Measurements from ENCODE around the gene RFFL. TPM values are rescaled to one million over a fixed set of nuclear protein-coding genes. Genes with fewer than 3 reads are reported as not detected.

RFFL gene
- total RNA-seq, 1 experiment from 2014 or later: 29.2 TPM

DNA sequence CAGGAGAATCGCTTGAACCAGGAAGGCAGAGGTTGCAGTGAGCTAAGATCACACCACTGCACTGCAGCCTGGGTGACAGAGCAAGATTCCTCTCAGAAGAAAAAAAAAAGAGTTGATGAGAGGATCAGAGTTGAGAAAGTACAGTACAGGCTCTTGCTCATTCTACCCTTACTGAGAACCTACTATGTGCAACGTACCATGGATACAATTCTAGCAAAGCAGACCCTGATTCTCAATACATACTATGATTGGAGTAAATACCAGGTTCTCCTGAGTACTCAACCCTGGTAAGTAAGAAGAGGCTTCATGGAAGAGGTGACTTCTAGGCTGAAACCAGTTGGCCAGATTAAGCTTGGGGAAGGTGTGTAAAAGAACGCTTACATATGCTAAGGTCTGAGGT is 1.2 kb downstream of the RFFL start:
- intact Hi-C loops (cut with micrococcal nuclease; ENCODE audit: unreplicated experiment): no loop called here
- no peak for DNase-seq
- no TSS peak for BruUV-seq (replicated peaks)
- CTCF ChIA-PET: no interaction called here
- Mint-ChIP-seq H3K27me3 (ENCODE audit: unreplicated experiment) (no peaks in the 10 kb centered on the region), H3K9me3 (ENCODE audit: low read depth, unreplicated experiment) (no peaks in the 10 kb centered on the region), H3K4me1 (ENCODE audit: low read depth, unreplicated experiment) (peaks cover 42% of the 10 kb centered on the region), H3K27ac (ENCODE audit: unreplicated experiment) (peak overlapping the region; percentile 50), H3K4me3 (ENCODE audit: low read depth, unreplicated experiment) (no peak overlapping the region), H3K36me3 (ENCODE audit: insufficient read depth, unreplicated experiment) (peaks cover 24% of the 10 kb centered on the region)
- TF ChIP-seq, protein P1, sequence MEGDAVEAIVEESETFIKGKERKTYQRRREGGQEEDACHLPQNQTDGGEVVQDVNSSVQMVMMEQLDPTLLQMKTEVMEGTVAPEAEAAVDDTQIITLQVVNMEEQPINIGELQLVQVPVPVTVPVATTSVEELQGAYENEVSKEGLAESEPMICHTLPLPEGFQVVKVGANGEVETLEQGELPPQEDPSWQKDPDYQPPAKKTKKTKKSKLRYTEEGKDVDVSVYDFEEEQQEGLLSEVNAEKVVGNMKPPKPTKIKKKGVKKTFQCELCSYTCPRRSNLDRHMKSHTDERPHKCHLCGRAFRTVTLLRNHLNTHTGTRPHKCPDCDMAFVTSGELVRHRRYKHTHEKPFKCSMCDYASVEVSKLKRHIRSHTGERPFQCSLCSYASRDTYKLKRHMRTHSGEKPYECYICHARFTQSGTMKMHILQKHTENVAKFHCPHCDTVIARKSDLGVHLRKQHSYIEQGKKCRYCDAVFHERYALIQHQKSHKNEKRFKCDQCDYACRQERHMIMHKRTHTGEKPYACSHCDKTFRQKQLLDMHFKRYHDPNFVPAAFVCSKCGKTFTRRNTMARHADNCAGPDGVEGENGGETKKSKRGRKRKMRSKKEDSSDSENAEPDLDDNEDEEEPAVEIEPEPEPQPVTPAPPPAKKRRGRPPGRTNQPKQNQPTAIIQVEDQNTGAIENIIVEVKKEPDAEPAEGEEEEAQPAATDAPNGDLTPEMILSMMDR (IDR thresholded peaks at IDR 0.05; ENCODE audit: unreplicated experiment): no peak

DNA sequence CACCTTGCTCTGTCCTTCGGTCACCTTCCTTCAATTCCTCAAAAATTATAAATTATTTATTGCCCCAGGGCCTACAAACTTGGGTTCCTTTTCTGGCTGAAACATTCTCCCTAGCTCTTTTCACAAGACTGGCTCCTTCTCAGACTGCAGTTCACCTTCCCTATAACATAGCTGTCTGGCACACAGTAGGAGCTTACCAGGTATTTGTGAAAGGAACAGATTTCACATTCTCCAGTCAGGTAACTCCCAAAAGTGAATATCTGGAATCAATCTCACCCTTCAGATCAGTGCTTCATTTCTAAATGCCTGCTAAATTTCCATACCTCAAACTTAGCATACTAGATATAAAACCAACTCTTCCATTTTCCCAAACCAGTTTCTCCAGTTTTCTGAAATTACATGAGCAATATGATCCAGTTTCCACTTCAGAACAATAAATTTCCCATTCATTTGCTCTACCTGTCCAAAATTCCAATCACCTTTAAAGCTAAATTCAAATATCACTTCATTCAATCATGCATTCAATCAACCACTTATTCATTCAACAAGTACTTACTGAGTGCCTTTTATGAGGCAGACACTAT is 6.1 kb downstream of the RFFL start:
- TF ChIP-seq, protein P1 (IDR thresholded peaks at IDR 0.05; ENCODE audit: unreplicated experiment): no peak
- peak overlapping the region; percentile 5 for H3K4me3 Mint-ChIP-seq (ENCODE audit: low read depth, unreplicated experiment)
- CTCF ChIA-PET: interaction anchor here (1.1 kb wide), 1 partner anchor 30 kb away, joined by 3 read pairs; no protein-coding TSS in a partner anchor
- peaks cover 28% of the 10 kb centered on the region for H3K4me1 Mint-ChIP-seq (ENCODE audit: low read depth, unreplicated experiment)
- no TSS peak for BruUV-seq (replicated peaks)
- H3K27me3 Mint-ChIP-seq (ENCODE audit: unreplicated experiment): no peaks in the 10 kb centered on the region
- H3K27ac Mint-ChIP-seq (ENCODE audit: unreplicated experiment): peak overlapping the region; percentile 75
- H3K9me3 Mint-ChIP-seq (ENCODE audit: low read depth, unreplicated experiment): no peaks in the 10 kb centered on the region
- intact Hi-C loops (cut with micrococcal nuclease; ENCODE audit: unreplicated experiment): no loop called here
- H3K36me3 Mint-ChIP-seq (ENCODE audit: insufficient read depth, unreplicated experiment): peaks cover 9% of the 10 kb centered on the region
- no peak for DNase-seq

DNA sequence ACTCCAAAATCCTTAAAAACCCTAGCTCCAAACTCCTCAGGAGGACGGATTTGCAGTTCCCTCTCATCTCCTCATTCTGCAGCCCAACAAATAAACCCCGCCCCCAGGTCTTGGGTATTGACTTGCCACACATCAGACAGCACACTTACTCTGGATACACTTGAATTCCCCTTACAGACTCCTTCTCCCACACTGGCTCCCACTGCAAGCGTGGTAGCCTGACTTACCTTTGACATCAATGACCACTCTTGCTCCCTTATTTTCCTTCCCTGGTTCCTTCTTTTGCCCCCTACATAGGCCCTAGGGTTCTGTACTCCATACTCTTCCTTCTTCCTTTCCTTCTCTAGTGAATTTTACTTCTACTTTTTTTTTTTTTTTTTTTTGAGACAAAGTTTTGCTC is 7.5 kb downstream of the RFFL start:
- CTCF ChIA-PET: interaction anchor here (0.7 kb wide), 1 partner anchor 650 kb away, joined by 3 read pairs; no protein-coding TSS in a partner anchor
- no peak for DNase-seq
- BruUV-seq (replicated peaks): no TSS peak

DNA sequence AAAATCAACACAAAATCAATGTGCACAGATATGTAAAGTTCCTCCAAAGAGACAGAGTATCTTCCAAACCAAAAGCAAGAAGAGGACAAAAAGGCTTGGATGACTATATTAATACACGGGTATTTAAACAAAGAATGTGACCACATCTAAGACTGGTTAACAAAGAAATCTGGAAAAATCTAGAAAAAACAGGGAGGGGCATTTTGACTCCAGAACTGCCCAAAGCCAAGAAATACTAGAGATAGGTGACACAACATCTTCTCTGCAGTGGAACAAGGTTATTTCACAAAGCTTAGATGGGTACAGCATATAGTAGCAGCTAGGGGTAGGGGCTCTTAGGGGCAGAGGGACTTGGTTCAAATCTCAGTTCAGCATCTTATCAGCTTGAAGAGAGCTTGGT is 10.3 kb downstream of the RFFL start:
- H3K9me3 Mint-ChIP-seq (ENCODE audit: low read depth, unreplicated experiment): no peaks in the 10 kb centered on the region
- no peak for DNase-seq
- peaks cover 50% of the 10 kb centered on the region for H3K4me1 Mint-ChIP-seq (ENCODE audit: low read depth, unreplicated experiment)
- CTCF ChIA-PET: interaction anchor here (0.8 kb wide), 1 partner anchor 15 kb away, joined by 4 read pairs; no protein-coding TSS in a partner anchor
- H3K27me3 Mint-ChIP-seq (ENCODE audit: unreplicated experiment): no peaks in the 10 kb centered on the region
- BruUV-seq (replicated peaks): no TSS peak
- TF ChIP-seq, protein P1 (IDR thresholded peaks at IDR 0.05; ENCODE audit: unreplicated experiment): no peak
- intact Hi-C loops (cut with micrococcal nuclease; ENCODE audit: unreplicated experiment): no loop called here
- no peak overlapping the region for H3K4me3 Mint-ChIP-seq (ENCODE audit: low read depth, unreplicated experiment)
- H3K36me3 Mint-ChIP-seq (ENCODE audit: insufficient read depth, unreplicated experiment): peaks cover 16% of the 10 kb centered on the region
- H3K27ac Mint-ChIP-seq (ENCODE audit: unreplicated experiment): no peak overlapping the region

More for the DNA sequence above, 7.5 kb downstream of the RFFL start:
- Mint-ChIP-seq H3K27me3 (ENCODE audit: unreplicated experiment) (no peaks in the 10 kb centered on the region), H3K4me3 (ENCODE audit: low read depth, unreplicated experiment) (no peak overlapping the region), H3K27ac (ENCODE audit: unreplicated experiment) (no peak overlapping the region), H3K36me3 (ENCODE audit: insufficient read depth, unreplicated experiment) (peaks cover 7% of the 10 kb centered on the region), H3K9me3 (ENCODE audit: low read depth, unreplicated experiment) (no peaks in the 10 kb centered on the region), H3K4me1 (ENCODE audit: low read depth, unreplicated experiment) (peaks cover 38% of the 10 kb centered on the region)
- TF ChIP-seq, protein P1 (IDR thresholded peaks at IDR 0.05; ENCODE audit: unreplicated experiment): no peak
- intact Hi-C loops (cut with micrococcal nuclease; ENCODE audit: unreplicated experiment): no loop called here

All from Calu3 (cell line).